ENCODE measurements around the gene DHFR.

Gene DHFR

DNA sequence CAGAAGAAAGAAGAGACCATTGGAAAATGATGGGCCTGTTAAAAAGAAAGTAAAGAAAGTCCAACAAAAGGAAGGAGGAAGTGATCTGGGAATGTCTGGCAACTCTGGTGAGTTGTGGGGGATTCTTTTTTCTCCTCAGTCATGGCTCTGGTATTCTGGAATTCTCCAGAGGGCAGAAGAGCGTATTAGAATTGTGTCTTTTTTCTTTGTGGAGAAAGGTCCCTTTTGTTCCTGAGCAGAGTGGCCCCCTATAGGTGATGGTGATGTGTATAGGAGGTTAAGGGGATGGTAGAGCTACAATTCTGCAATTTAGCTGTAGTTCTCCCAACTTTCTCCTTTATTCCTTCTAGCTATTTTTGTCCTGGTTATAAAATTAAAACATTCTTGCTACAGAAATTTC lies 1.6 kb upstream of the DHFR start:
- intact Hi-C loops (cut with DNase I), result loop anchor here (5.0 kb wide), 1 partner anchor 169 kb away; the partner anchor contains the start of gene FAM151B
- no peak for DNase-seq

DNA sequence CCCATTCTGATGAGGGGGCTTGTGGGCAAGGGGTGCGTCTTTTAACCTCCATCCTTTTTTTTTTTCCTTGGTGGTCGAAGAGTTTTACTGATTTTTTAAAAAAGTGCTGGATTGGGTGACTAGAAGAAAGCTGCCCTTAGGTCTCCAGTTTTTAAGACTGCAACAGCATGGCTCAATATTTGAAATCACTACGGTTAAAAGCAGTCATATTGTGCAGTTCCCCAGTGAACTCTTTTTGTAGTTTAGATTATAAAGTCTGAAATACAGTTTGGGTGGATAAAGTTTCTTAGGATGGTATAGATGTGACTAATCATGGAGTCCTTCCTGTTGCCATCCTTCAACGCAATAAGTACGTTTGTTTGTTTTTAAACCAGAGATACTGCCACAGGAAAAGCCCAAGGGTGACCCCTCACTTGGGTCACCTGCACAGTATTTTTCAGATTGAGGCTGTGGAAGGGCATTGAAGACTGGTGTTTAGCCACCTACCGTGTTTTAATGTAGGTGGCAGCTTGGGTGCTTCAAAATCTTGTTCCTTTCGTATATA lies 520 bp upstream of the DHFR start:
- DNase-seq, result no peak
- intact Hi-C loops (cut with DNase I), result loop anchor here (5.0 kb wide), 1 partner anchor 168 kb away; the partner anchor contains the start of gene FAM151B

DNA sequence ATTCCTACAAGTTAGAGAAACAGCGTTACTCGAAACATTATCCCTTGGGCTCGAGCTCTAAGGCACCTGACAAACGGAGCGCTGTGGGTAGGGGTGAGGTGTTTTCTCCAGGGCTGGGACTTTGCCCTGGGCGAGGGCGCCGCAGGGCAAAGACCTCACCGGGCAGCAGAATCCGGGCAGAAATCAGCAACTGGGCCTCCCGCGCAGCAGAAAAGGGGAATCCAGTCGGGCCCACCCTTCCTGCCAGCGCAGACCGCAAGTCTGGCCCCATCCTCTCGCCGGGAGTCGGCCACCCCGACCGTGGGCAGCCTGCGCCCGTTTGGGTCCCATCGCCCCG lies 761 bp downstream of the DHFR start:
- no peak for DNase-seq
- intact Hi-C loops (cut with DNase I), result no loop called here

DNA sequence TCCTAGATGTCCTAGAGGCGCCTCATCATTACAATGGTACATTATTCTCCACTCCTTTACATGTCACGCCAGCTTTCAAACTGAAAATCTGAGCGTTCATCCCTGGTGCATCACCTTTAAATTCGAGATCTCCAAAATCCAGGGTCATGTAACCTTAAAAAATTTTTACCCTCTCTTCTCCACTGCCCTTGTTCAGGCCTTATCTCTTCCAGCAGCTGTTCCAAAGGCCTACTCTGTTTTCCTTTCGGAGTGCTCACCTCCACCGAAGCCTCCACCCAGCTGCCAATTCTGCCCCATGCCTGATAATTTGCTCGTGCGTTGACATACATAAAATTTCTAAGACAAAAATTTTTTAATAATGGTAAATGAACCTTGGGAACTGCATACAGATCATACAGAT lies 1.3 kb downstream of the DHFR start:
- intact Hi-C loops (cut with DNase I), result no loop called here
- DNase-seq, result no peak

DNA sequence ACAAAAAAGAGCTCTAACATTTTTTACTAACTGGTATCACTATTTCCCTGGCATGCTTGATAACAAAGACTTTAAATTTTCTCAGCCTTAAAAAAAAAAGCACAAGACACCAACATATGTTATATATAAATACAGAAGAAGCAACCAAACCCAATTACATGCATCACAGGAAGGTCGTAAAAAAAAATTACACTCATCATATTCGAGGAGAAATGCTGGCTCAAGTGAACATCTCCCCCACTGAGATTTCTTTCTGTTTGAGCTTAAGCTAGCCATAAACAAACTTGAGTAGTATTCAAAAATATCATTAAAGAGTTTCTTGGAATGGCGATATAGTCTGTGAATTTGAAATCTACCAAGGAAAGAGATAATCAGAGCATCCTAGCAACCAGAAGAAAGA lies 7.9 kb downstream of the DHFR start:
- intact Hi-C loops (cut with DNase I), result no loop called here
- DNase-seq, result no peak

DNA sequence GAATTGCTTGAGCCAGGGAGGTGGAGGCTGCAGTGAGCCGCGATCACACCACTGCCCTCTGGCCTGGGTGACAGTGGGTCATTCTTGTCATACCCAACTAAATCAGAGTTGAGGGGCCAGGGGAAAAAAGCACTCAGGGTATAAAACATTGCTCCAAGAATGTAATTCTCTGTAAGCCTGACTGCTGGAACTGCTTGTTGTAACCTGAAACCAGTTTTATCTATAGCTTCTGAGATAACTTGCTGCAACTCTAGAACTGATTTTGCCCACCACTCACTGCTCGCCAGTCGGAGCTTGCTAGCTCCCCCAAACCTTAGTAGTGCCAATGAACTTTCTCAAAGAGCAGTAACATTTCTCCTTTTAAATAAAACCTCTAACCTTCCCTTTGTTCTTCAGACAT lies 9.9 kb downstream of the DHFR start:
- no peak for DNase-seq
- intact Hi-C loops (cut with DNase I), result no loop called here

DNA sequence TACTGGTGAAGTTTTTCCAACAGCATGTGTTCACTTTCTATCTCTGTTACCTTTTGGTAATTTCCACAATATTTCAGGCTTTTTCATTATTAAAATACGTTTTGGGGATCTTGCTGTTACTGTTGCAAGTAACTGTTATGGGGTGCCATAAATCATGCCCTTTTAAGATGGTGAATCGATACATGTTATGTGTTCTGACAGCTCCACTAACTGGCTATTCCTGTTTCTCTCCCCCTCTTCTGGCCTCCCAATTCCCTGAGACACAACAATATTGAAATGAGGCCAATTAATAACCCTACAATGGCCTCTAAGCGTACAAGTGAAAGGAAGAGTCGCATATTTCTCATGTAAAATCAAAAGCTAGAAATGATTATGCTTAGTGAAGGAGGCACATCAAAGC lies 13.4 kb downstream of the DHFR start:
- no peak for DNase-seq
- intact Hi-C loops (cut with DNase I), result no loop called here

DNA sequence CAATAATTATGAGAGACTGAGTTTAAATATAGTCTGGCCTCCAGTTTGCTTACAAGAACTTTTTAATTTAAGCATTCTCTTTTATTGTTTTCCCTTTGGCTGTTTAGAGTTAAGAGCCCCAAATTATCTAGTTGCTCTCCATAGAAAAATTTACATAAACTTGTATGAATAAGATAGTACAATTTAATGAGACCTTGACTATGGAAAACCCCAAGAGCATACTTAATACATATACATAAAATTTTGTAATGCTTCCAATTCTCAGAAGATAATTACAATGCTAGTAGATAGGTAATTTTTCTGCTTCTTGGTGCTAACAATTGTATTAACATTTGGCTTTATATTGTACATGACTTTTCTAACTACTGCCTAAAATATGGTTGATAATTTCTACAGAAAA lies 20.6 kb downstream of the DHFR start:
- no peak for DNase-seq
- intact Hi-C loops (cut with DNase I), result no loop called here

DNA sequence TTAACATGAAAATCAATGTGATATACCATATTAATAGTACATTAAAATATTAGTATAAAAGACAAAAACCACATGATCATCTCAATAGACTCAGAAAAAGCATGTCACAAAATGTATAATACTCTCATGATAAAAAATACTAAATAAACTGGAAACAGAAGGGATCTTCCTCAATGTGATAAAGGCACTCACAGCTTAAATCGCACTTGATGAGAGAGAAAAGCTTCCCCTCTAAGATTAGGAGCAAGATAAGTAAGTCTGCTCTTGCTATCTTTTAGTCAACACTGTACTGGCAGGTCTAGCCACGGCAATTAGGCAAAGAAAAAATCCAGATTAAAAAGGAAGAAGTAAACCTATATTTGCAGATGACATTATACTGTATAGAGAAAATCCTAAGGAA lies 22.1 kb downstream of the DHFR start:
- intact Hi-C loops (cut with DNase I), result no loop called here

DNA sequence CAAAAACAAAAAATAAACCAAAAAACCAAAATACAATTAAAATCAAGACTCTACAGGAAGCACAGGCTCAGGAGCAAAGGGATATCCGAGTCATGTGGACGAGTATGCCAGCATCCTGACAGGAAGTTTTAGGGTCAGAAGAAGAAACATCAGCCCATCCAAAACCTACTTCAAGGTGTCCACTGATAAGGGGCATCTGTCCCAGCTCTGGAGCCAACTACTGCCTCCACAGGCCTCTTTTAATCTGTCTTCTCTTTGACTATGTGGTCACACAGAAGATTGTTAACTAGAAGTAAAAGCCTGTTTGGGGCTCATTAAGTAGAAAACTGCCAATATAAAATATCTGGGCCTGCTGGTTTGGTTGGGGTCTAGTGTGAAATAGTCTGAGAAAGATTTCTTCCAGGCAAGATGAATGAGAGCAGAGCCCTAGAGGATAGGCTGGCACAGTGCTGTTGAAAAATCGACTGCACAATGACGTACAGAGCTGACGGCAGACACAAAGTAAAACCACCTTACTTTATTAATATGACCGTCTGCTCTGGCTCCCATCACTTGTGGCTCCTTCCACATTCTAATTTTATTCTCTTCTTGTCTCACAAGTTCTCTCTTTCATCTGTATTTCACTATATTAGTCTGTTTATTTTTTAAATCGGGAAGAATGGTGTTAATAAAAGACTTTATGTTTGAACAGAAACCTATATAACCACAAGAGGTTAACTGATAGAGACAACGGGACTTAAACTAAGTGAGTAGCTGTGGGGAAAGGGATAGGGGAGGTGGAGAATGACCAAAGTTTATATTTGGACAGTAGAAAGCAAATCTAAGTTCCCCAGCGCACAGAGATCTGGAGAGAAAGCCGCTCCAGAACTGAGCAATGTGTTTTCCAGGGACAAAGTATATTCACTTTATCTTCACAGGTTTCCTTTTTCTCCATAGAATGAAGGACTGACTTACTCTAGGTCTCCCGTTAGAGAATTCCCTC lies 23.2 kb downstream of the DHFR start:
- DNase-seq, result no peak
- intact Hi-C loops (cut with DNase I), result no loop called here

More for the DNA sequence above, 22.1 kb downstream of the DHFR start:
- no peak for DNase-seq

DNA sequence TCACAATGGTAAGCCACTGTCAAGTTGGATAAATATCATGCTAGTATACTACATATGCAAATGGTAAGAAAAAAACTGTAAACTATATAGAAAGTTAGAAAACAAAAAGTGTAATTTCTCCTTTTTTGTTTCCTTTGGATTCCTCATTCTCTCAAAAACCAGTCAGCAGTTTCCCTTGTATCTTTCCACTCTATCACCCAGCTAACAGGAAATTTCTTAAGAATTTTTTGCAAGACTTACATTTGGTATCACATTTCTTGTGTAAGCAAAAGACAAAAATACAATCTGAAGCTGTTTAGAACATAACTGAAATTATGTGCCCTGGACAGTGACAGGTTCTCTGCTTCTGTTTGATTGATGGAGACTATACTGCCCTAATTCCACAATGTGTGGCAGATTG lies 25.5 kb downstream of the DHFR start:
- intact Hi-C loops (cut with DNase I), result no loop called here
- no peak for DNase-seq

DNA sequence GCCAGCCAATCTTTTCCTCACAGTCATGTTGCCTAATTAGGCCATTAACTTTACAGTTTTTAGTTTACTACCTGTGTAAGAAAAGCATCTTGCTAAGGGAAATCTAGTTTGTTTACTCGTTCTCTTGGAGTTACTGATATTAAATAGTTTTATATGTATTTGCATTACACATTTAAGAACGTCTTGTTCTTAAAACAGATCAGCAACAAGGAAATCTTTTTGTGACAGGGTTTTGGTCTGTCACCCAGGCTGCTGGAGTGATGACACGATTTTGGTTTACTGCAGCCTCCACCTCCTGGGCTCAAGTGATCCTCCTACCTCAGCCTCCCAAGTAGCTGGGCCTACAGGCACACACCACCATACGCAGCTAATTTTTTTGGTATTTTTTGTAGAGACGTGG lies 29.6 kb downstream of the DHFR start:
- DNase-seq, result no peak
- intact Hi-C loops (cut with DNase I), result no loop called here

DNA sequence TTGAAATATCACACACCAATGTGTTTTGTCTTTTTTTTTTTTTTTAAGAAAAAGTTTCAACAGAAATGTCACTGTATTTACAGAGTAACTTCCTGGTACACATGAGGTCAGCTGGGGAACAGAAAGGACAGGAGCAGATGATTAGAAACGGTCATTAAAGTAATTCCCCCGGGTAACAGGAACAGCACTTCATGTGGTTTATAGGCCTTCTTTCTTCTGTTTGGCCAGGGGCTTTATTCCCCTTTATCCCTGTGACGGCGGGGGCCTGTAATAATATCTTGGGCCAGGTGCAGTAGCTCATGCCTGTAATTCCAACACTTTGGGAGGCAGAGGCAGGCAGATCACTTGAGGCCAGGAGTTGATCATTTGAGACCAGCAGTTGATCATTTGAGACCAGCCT lies 30.8 kb downstream of the DHFR start:
- intact Hi-C loops (cut with DNase I), result no loop called here
- no peak for DNase-seq

DNA sequence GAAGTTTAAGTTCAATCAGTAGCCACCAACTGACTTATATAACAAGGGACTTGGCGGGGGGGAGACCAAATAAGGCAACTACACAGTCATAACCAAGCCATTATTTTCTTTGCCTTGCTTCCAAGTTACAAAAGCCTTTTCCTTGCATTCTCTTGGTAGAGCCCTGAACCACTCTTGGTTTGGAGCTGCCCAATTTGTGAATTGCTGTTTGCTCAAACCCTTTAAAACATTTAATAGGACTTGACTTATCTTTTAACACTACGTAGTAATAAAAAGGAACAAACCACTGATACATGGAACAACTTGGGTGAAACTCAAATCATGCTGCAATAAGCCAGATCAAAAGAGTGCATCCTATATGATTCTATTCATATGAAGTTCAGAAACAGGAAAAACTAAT lies 32.0 kb downstream of the DHFR start:
- DNase-seq, result no peak
- intact Hi-C loops (cut with DNase I), result no loop called here

DNA sequence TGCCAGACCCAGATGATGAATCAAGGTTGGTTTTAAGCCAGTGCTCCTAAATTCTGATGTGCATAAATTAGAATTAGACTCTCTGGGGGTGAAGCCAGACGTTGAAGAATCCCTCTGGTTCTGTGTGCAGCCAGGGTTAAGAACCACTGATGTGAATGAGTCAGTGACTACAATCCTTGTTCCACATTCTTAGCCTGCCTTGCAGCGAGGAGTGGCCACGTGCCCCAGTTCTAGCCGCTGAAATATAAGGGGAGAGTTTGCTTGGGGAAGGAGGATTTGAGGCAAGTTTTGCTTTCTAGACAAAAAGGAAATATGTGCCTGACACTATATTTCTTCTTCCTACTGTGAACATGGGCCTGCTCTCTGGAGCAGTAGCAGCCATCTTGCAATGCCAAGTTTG lies 34.6 kb downstream of the DHFR start:
- no peak for DNase-seq
- intact Hi-C loops (cut with DNase I), result no loop called here

DNA sequence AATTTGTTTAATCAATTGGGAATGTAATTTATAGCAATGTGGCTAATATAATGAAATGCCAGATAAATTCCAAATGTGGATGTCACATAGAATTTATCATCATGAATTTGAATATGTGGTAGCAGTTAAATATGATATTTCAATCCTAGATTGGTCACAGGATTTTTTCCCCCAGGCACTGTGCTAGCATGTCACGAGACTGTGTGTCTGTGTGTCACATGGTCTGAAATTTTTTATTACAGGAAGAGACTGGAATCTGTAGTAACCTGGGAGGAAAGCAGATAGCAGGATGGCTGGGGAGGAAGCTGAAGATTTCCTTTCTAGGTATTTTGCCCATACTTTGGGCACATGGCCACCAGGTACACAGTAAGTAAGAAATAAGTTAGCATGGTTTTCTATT lies 35.7 kb downstream of the DHFR start:
- no peak for DNase-seq

DNA sequence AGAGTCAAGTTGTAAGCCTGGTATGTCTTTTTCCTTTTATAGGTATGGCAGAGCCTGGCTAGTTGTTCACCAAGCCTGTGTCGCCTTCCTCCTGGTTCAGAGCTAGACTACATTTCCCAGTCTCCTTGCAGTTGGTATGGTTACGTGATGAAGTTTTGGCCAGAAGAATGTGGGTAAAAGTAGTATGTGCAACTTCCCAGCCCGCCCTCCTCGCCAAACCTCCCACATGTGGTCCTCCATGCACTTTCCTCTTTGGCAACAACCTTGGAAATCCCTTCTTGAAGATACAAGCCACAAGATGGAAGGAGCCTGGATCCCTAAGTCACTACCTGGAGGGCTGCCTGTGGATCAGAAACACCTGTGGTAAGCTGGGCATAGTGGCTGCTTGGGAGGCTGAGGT lies 36.3 kb downstream of the DHFR start:
- intact Hi-C loops (cut with DNase I), result no loop called here
- no peak for DNase-seq

More for the DNA sequence above, 35.7 kb downstream of the DHFR start:
- intact Hi-C loops (cut with DNase I), result no loop called here

DNA sequence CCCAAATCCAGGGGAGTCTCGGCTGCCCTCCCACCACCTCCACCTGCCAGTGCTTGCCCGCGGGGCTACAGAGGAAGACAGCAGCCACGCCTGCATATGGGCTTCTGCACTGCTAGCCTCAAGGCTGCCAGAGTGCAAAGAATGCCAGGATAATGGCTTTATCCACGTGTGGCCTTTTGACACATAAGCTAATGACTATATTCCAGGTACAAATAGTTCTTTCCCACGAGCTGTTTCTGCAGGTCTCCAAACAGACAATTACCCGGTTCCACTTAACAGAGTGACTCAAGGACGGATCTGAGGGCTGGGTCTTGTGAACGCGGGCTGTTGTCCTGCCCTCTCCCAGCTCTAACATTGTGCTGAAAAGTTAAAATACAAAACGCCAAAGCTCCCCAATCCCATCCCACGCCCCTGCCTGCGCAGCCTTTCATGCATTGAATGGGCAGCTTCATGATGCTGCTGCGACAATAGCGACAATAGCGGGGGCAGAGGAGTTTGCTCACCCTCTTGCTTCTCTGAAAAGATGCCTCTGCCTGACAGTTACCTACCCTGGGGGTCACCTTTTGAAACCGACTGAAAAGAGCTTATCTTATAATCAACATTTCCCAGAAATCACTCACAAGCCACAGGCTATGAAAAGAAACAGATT lies 39.4 kb downstream of the DHFR start:
- peak in 2 of 10 donors; percentile 25 to 73 for DNase-seq
- intact Hi-C loops (cut with DNase I), result no loop called here

DNA sequence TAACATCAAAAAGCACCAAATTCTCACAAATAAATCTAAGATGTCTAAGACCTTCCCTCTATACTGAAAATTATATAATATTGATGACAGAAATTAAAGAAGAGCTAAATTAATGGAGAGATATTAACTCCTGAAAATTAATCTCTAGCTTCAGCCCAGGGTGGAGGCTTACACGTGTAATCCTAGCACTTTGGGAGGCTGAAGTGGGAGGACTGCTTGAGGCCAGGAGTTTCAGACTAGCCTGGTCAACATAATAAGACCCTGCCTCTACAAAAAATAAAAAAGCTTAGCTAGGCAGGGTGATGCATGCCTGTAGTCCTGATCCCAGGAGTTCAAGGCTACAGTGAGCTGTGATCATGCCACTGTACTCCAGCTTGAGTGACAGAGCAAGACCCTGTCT lies 45.1 kb downstream of the DHFR start:
- no peak for DNase-seq
- intact Hi-C loops (cut with DNase I), result no loop called here

DNA sequence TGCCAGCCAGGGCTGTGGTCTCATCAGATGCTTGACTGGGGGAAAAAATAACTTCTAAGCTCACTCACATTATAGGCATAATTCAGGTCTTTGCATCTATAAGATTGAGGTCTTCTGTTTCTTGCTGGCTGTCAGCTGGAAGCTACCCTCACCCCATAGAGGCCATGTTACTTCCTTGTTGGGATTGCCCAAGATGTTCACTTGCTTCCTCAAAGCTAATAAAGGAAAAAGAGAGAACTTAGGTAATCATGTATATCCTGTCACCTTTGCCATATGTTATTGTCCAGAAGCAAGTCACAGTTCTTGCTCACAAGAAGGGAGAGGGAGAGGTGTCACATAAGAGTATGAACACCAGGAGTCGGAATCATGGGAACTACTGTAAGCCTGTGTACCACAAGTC lies 46.1 kb downstream of the DHFR start:
- no peak for DNase-seq
- intact Hi-C loops (cut with DNase I), result no loop called here

DNA sequence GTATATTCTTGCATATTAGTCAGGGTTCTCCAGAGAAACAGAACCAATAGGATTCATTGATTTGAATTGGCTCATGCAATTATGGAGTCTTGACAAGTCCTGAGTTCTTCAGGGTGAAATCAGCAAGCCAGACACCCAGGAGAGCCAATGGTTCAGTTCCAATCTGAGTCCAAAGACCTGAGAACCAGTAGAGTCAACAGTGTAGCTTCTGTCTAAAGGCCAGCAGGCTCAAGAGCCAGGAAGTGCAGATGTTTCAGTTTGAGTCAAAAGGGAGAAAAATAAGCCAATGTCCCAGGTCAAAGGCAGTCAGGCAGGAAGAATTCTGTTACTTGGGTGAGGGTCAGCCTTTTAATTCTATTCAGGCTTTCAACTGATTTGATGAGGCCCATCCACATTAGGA lies 47.0 kb downstream of the DHFR start:
- intact Hi-C loops (cut with DNase I), result no loop called here
- no peak for DNase-seq

DNA sequence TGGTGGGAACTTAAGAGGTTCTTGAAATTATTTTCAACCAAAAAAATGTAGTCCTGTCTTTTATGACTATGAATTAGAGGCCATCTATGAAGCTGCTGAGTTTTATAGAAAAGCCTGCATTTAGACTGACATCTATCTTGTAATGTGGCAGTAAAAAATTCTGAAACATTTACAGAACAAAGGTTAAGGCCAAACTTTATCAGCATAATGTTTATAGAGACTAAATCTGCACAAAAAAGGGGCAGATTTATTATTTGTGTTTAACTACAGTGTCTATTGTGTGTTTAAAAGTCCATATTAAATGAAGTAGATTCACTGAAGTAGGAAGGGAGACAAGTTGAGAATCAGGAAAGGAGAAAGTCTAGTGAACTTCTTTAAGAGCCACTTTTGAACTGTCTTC lies 47.4 kb downstream of the DHFR start:
- intact Hi-C loops (cut with DNase I), result no loop called here
- DNase-seq, result no peak
